GM19372 (cell line): ENCODE results near the gene PIK3CB.
A peak's percentile ranks its signal among the peaks of the same experiment; 100 is the strongest.
"Not testable (repeated sequence)": the region's sequence is repeated elsewhere in the genome, so short reads cannot be mapped to it uniquely, and the experiment has no call there.

Experiments
- ATAC-seq: cut with Tn5 transposase; IDR thresholded peaks from one replicate; pipeline ENCODE4 v1.9.1; 2021; ENCODE audit warnings: mild to moderate bottlenecking, low read depth, moderate library complexity; ENCODE audit not compliant: unreplicated experiment

Gene PIK3CB

GRCh38 chr3:138688871-138689299 is 145.8 kb downstream of the PIK3CB start:
- ATAC-seq, result no peak

GRCh38 chr3:138687236-138687635 is 147.5 kb downstream of the PIK3CB start:
- peak; percentile 3 for ATAC-seq

GRCh38 chr3:138686771-138687221 is 147.9 kb downstream of the PIK3CB start:
- ATAC-seq, result peak; percentile 99

GRCh38 chr3:138684396-138684795 is 150.3 kb downstream of the PIK3CB start:
- no peak for ATAC-seq

GRCh38 chr3:138682648-138683047 is 152.1 kb downstream of the PIK3CB start:
- ATAC-seq, result no peak

- no peak for ATAC-seq
Observed at GRCh38 chr3:138681463-138682220, 153.1 kb downstream of the PIK3CB start.

GRCh38 chr3:138680974-138681373 is 153.8 kb downstream of the PIK3CB start:
- not testable (repeated sequence) for ATAC-seq

- ATAC-seq, result no peak
Observed at GRCh38 chr3:138678874-138679392, 155.8 kb downstream of the PIK3CB start.

- no peak for ATAC-seq
Observed at GRCh38 chr3:138678086-138678485, 156.6 kb downstream of the PIK3CB start.

- no peak for ATAC-seq
Observed at GRCh38 chr3:138675393-138675792, 159.3 kb downstream of the PIK3CB start.

GRCh38 chr3:138673641-138674530 is 160.8 kb downstream of the PIK3CB start:
- no peak for ATAC-seq

- no peak for ATAC-seq
Observed at GRCh38 chr3:138670407-138670806, 164.3 kb downstream of the PIK3CB start.

GRCh38 chr3:138668107-138668506 is 166.6 kb downstream of the PIK3CB start:
- no peak for ATAC-seq

- no peak for ATAC-seq
Observed at GRCh38 chr3:138657508-138657907, 177.2 kb downstream of the PIK3CB start.

- no peak for ATAC-seq
Observed at GRCh38 chr3:138653567-138653966, 181.2 kb downstream of the PIK3CB start.

- no peak for ATAC-seq
Observed at GRCh38 chr3:138649134-138649533, 185.6 kb downstream of the PIK3CB start.

GRCh38 chr3:138646513-138646912 is 188.2 kb downstream of the PIK3CB start:
- no peak for ATAC-seq

GRCh38 chr3:138646008-138646407 is 188.7 kb downstream of the PIK3CB start:
- no peak for ATAC-seq

- ATAC-seq, result no peak
Observed at GRCh38 chr3:138642927-138643253, 191.8 kb downstream of the PIK3CB start.

GRCh38 chr3:138642226-138642926 is 192.4 kb downstream of the PIK3CB start:
- ATAC-seq, result no peak

GRCh38 chr3:138640537-138640936 is 194.2 kb downstream of the PIK3CB start:
- ATAC-seq, result no peak
